CD4-positive, alpha-beta T cell (primary cell): ENCODE data around the gene WASL. TPM values are rescaled to one million over a fixed set of nuclear protein-coding genes. Genes with fewer than 3 reads are reported as not detected.

ENCODE experiments used
- ATAC-seq: fragments of 200-7000 bp; cut with Tn5 transposase; one replicate; pipeline ENCODE4 v1.10.0; 2022; ENCODE audit warnings: mild to moderate bottlenecking; ENCODE audit not compliant: poor library complexity
- CTCF ChIA-PET: fragments of 350-600 bp; sonication (Branson Sonifier 250); formaldehyde crosslinking; loops from one replicate; lab custom pipeline; 2021; ENCODE audit warnings: antibody characterized with exemption, inconsistent platforms; lab: Charles Lee
- POLR2A ChIA-PET: fragments of 350-600 bp; sonication (Branson Sonifier 250); formaldehyde crosslinking; loops from one replicate; lab custom pipeline; 2021; ENCODE audit warnings: antibody characterized with exemption, inconsistent platforms; lab: Charles Lee
- DNase-seq, 14 experiments: peaks; one replicate each; pipeline ENCODE4 v3.0.0-alpha.2; 2013 to 2020; ENCODE audit warnings: mixed read lengths in 2 of 14
- H3K27ac ChIP-seq, 2 donors: one replicate each; pipeline versions ENCODE4 v1.5.1 to v1.7.0; 2013; ENCODE audit warnings: low read length in 2 of 2, low read depth in 1 of 2, mild to moderate bottlenecking in 1 of 2
- H3K27me3 ChIP-seq, 2 experiments: 1 replicate in 1 of 2; 2 replicates in 1 of 2; pipeline versions ENCODE4 v1.6.1 to v1.7.0; 2013; ENCODE audit warnings: low read length in 2 of 2, control low read depth in 1 of 2, mild to moderate bottlenecking in 1 of 2, moderate library complexity in 1 of 2; ENCODE audit not compliant: insufficient read depth in 2 of 2, control insufficient read depth in 1 of 2
- H3K36me3 ChIP-seq: one replicate; pipeline ENCODE4 v1.6.1; 2013; ENCODE audit warnings: low read length, control low read depth; ENCODE audit not compliant: insufficient read depth
- H3K4me1 ChIP-seq: one replicate; pipeline ENCODE4 v1.6.1; 2013; ENCODE audit warnings: low read length, control low read depth; ENCODE audit not compliant: insufficient read depth
- H3K4me3 ChIP-seq: one replicate; pipeline ENCODE4 v1.5.1; 2013; ENCODE audit warnings: mild to moderate bottlenecking, low read length, moderate library complexity
- H3K9me3 ChIP-seq, 2 experiments: 1 replicate in 1 of 2; 2 replicates in 1 of 2; pipeline versions ENCODE4 v1.6.1 to v1.7.0; 2013; ENCODE audit warnings: low read length in 2 of 2, mild to moderate bottlenecking in 2 of 2, control low read depth in 1 of 2, moderate library complexity in 1 of 2; ENCODE audit not compliant: control insufficient read depth in 1 of 2, insufficient read depth in 1 of 2
- H3K27ac Mint-ChIP-seq: one replicate; pipeline ENCODE4 v1.8.0; 2020; ENCODE audit warnings: mixed read lengths
- H3K27me3 Mint-ChIP-seq: one replicate; pipeline ENCODE4 v1.8.0; 2021; ENCODE audit warnings: mixed read lengths
- H3K36me3 Mint-ChIP-seq: one replicate; pipeline ENCODE4 v1.8.0; 2021; ENCODE audit warnings: low read depth, mixed read lengths
- H3K4me1 Mint-ChIP-seq: one replicate; pipeline ENCODE4 v1.8.0; 2021; ENCODE audit warnings: low read depth, mixed read lengths
- H3K4me3 Mint-ChIP-seq: one replicate; pipeline ENCODE4 v1.8.0; 2020; ENCODE audit warnings: mild to moderate bottlenecking, mixed read lengths
- H3K9me3 Mint-ChIP-seq: one replicate; pipeline ENCODE4 v1.8.0; 2020; ENCODE audit warnings: mixed read lengths
- intact Hi-C, 2 experiments: fragments of 100-400 bp; cut with DNase I in 1 of 2; cut with micrococcal nuclease in 1 of 2; formaldehyde crosslinking; loops; one replicate each; pipeline versions ENCODE4 v1.15.1 to v1.9.0; 2023 to 2025; cut with DNase I, micrococcal nuclease
- total RNA-seq, 174 experiments: library from RNA in 2 of 174; stranded (reverse) in 2 of 174; gene quantifications; one replicate each; pipeline ENCODE4 v1.2.3 and lab custom pipeline; 2021 to 2026
- TF ChIP-seq, protein P1 (sequence below): fragments of 200-600 bp; IDR thresholded peaks from one replicate; pipeline ENCODE4 v1.8.0; 2022; ENCODE audit warnings: antibody characterized with exemption, mild to moderate bottlenecking

The WASL gene
- total RNA-seq, 2 experiments from 2014 or later, result 8.6 to 9.3 TPM

DNA sequence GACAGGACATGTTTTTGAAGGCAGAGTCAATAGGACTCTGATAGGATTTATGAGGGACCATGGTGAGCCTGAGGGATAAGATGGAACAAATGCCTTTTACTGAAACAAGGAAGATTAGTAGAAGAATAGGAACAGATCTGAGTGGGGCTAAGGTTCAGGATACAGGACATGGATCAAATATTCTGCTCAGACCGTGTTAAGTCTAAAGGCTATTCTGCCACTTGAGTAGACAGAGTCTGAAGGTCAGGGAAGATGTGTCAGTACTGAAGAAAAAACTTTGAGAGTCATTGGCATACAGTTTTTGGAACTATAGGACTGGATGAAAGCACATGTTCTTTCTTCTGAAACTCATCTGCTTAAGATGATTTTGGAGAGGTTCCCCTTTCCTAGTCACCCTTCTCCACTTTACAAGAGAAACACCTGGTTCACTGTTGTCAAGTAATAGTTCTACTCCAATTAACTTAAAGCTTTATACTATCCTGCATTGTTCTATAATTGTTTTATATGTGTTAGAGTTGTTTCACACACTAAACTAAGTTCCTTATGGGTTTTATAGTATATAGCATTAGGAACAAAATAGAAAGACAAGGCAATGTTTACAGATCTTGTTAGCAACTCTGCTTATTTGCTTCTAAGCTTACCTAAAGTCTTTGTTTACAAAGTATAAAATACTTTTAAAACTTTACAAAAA is 43.4 kb downstream of the WASL start:
- Mint-ChIP-seq H3K27me3 (no peaks in the 10 kb centered on the region), H3K36me3 (peaks cover 54% of the 10 kb centered on the region), H3K4me1 (peaks cover 2% of the 10 kb centered on the region), H3K27ac (no peak overlapping the region), H3K9me3 (no peaks in the 10 kb centered on the region), H3K4me3 (no peak overlapping the region)
- Histone ChIP-seq H3K4me1 (no peaks in the 10 kb centered on the region), H3K4me3 (no peak overlapping the region), H3K27ac (no peak overlapping the region), H3K9me3 (no peaks in the 10 kb centered on the region), H3K36me3 (peaks cover 28% of the 10 kb centered on the region), H3K27me3 (no peaks in the 10 kb centered on the region)
- TF ChIP-seq, protein P1, sequence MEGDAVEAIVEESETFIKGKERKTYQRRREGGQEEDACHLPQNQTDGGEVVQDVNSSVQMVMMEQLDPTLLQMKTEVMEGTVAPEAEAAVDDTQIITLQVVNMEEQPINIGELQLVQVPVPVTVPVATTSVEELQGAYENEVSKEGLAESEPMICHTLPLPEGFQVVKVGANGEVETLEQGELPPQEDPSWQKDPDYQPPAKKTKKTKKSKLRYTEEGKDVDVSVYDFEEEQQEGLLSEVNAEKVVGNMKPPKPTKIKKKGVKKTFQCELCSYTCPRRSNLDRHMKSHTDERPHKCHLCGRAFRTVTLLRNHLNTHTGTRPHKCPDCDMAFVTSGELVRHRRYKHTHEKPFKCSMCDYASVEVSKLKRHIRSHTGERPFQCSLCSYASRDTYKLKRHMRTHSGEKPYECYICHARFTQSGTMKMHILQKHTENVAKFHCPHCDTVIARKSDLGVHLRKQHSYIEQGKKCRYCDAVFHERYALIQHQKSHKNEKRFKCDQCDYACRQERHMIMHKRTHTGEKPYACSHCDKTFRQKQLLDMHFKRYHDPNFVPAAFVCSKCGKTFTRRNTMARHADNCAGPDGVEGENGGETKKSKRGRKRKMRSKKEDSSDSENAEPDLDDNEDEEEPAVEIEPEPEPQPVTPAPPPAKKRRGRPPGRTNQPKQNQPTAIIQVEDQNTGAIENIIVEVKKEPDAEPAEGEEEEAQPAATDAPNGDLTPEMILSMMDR, result no peak
- DNase-seq, result no peak
- intact Hi-C loops, result no loop called here
- POLR2A ChIA-PET, result no interaction called here
- ATAC-seq, result no peak
- CTCF ChIA-PET, result no interaction called here

DNA sequence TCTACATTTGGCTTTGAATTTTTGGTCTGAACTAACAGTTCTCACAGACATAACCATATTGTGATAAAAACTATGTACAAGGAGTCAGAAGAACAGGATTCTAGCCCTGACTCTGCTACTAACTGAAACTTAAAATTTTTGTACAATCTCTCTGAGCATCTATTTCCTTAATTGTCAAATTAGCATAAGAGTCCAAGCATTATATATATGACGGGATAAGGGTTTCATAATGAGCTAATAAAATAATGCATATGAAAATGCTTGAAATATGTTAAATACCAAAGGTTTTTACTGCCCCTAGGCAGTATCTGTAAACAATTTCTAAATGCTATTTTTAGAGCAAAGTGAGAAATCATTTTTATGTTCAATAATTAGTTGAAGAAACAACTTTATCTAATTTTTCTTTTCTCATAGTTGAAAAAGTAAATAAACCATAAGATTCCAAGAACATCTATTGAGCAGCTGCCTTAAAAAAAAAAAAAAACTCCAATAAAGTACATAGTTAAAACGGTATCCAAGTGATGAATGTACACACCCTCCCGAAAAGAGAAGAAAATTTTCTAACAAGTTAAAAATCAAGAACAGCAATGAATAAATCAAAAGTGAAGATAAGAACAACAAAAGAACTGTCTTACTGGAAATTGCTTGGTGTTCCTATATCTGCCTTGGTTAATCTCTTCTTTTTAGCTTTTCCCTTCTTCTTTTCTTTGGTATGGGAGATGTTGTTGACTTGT is 52.7 kb downstream of the WASL start:
- no peaks in the 10 kb centered on the region for H3K4me1 Mint-ChIP-seq
- H3K27me3 Mint-ChIP-seq, result no peaks in the 10 kb centered on the region
- H3K27ac Mint-ChIP-seq, result no peak overlapping the region
- Histone ChIP-seq H3K4me1 (no peaks in the 10 kb centered on the region), H3K4me3 (no peak overlapping the region), H3K27me3 (no peaks in the 10 kb centered on the region), H3K36me3 (peaks cover 38% of the 10 kb centered on the region), H3K9me3 (no peaks in the 10 kb centered on the region), H3K27ac (no peak overlapping the region)
- TF ChIP-seq, protein P1, result no peak
- no peak overlapping the region for H3K4me3 Mint-ChIP-seq
- H3K36me3 Mint-ChIP-seq, result peaks cover 79% of the 10 kb centered on the region
- intact Hi-C loops, result no loop called here
- no peaks in the 10 kb centered on the region for H3K9me3 Mint-ChIP-seq
- POLR2A ChIA-PET, result no interaction called here
- ATAC-seq (no peak), DNase-seq (no peak)
- CTCF ChIA-PET, result no interaction called here

DNA sequence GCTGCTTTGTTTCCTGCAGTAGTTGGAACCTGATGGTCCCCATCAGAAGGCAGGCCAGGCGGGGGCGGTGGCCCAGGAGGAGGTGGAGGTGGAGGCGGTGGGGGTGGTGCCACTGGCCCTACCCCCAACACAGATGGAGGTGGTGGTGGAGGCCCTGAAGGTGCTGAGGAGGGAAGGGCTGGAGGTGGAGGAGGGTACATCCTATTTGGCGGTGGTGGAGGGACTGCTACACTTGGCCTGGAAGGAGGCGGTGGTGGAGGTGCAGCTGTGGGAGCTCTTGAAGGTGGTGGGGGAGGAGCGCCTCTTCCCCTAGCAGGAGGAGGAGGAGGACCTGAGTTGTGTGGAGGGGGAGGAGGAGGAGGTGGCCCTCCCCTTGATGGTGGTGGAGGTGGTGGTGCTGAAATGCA is 56.3 kb downstream of the WASL start:
- ChIA-PET CTCF (no interaction called here), POLR2A (no interaction called here)
- Mint-ChIP-seq H3K4me1 (no peaks in the 10 kb centered on the region), H3K27ac (no peak overlapping the region), H3K27me3 (no peaks in the 10 kb centered on the region), H3K9me3 (no peaks in the 10 kb centered on the region), H3K4me3 (no peak overlapping the region), H3K36me3 (peaks cover 74% of the 10 kb centered on the region)
- DNase-seq (no peak), ATAC-seq (no peak)
- H3K27me3 ChIP-seq, result no peaks in the 10 kb centered on the region
- no peaks in the 10 kb centered on the region for H3K4me1 ChIP-seq
- TF ChIP-seq, protein P1, result no peak
- intact Hi-C loops, result no loop called here
- peaks cover 56% of the 10 kb centered on the region for H3K36me3 ChIP-seq
- no peaks in the 10 kb centered on the region for H3K9me3 ChIP-seq
- no peak overlapping the region for H3K27ac ChIP-seq
- no peak overlapping the region for H3K4me3 ChIP-seq
